GM23248 (cell line): Measurements from ENCODE around the gene GCLC. TPM values are rescaled to one million over a fixed set of nuclear protein-coding genes. Genes with fewer than 3 reads are reported as not detected.
A peak's percentile ranks its signal among the peaks of the same experiment; 100 is the strongest.

Experiments used
- DNase-seq: peaks from one replicate; pipeline ENCODE4 v3.0.0-alpha.2; 2015
- H2AFZ ChIP-seq: fragments of 200-600 bp; sonication (generic); 2 replicates; pipeline ENCODE4 v1.6.1; 2016; ENCODE audit warnings: antibody characterized with exemption
- H3F3A ChIP-seq: fragments of 200-600 bp; sonication (generic); 2 replicates; pipeline ENCODE4 v1.6.1; 2016; ENCODE audit warnings: mild to moderate bottlenecking, antibody characterized with exemption, mixed run types; ENCODE audit not compliant: insufficient read depth
- H3K27ac ChIP-seq: fragments of 200-600 bp; sonication (generic); 2 replicates; pipeline ENCODE4 v1.5.1; 2016; ENCODE audit warnings: mild to moderate bottlenecking
- H3K27me3 ChIP-seq: fragments of 200-600 bp; sonication (generic); replicated peaks from 2 replicates; pipeline ENCODE4 v1.6.1; 2016; ENCODE audit warnings: mild to moderate bottlenecking; ENCODE audit not compliant: insufficient read depth
- H3K36me3 ChIP-seq: fragments of 200-600 bp; sonication (generic); 2 replicates; pipeline ENCODE4 v1.6.1; 2016; ENCODE audit warnings: low read depth, mild to moderate bottlenecking
- H3K4me1 ChIP-seq: fragments of 200-600 bp; sonication (generic); 2 replicates; pipeline ENCODE4 v1.6.1; 2016; ENCODE audit warnings: mild to moderate bottlenecking; ENCODE audit not compliant: insufficient read depth
- H3K4me2 ChIP-seq: fragments of 200-600 bp; sonication (generic); one replicate; pipeline ENCODE4 v1.6.1; 2016; ENCODE audit warnings: mild to moderate bottlenecking; ENCODE audit not compliant: unreplicated experiment
- H3K4me3 ChIP-seq: fragments of 200-600 bp; sonication (generic); 2 replicates; pipeline ENCODE4 v1.5.1; 2016; ENCODE audit warnings: mild to moderate bottlenecking
- H3K79me2 ChIP-seq: fragments of 200-600 bp; sonication (generic); 2 replicates; pipeline ENCODE4 v1.6.1; 2016; ENCODE audit warnings: mild to moderate bottlenecking; ENCODE audit not compliant: insufficient read depth
- H3K9ac ChIP-seq: fragments of 200-600 bp; sonication (generic); 2 replicates; pipeline ENCODE4 v1.6.1; 2016; ENCODE audit warnings: mild to moderate bottlenecking
- H3K9me2 ChIP-seq: fragments of 200-600 bp; sonication (generic); 2 replicates; pipeline ENCODE4 v1.6.1; 2016; ENCODE audit warnings: mixed run types, mild to moderate bottlenecking, moderate library complexity; ENCODE audit not compliant: insufficient read depth
- H3K9me3 ChIP-seq: fragments of 200-600 bp; sonication (generic); one replicate; pipeline ENCODE4 v1.6.1; 2017; ENCODE audit warnings: low read depth
- H4K20me1 ChIP-seq: fragments of 200-600 bp; sonication (generic); 2 replicates; pipeline ENCODE4 v1.6.0; 2016; ENCODE audit not compliant: insufficient read depth
- EZH2 ChIP-seq: fragments of 200-600 bp; sonication (generic); IDR thresholded peaks from 2 replicates; pipeline ENCODE4 v1.6.1; 2018; ENCODE audit warnings: antibody characterized with exemption, mild to moderate bottlenecking; ENCODE audit not compliant: insufficient read depth, poor library complexity, severe bottlenecking
- EZH2phosphoT487 ChIP-seq: fragments of 200-600 bp; sonication (generic); IDR thresholded peaks from 2 replicates; pipeline ENCODE4 v1.6.1; 2018; ENCODE audit warnings: antibody characterized with exemption, moderate library complexity, mild to moderate bottlenecking, low read depth; ENCODE audit not compliant: insufficient read depth
- WGBS, 2 experiments: methylation state at CpG; one replicate each; pipeline ENCODE4 v1.1.6; 2015 to 2017; ENCODE audit warnings: low lambda C conversion rate in 2 of 2, low coverage in 1 of 2; ENCODE audit errors: missing lambda C conversion rate in 2 of 2; 5-methylcytosine and 5-hydroxymethylcytosine counted together
- in situ Hi-C: fragments of 300-500 bp; cut with MboI; formaldehyde crosslinking; loops from 2 replicates; pipeline ENCODE4 v1.15.0; 2020
- polyA plus RNA-seq: library from polyadenylated mRNA; unstranded; fragments of >200 nt; fragmentation: Nextera tagmentation; extraction: Ambion mirVana; gene quantifications from 2 replicates; pipeline ENCODE4 v1.2.1, GENCODE V29; 2016
- total RNA-seq: library from RNA; depleted of rRNA; stranded (reverse); fragments of >200 nt; shearing (Covaris generic); gene quantifications from 2 replicates; pipeline ENCODE4 v1.2.3, GENCODE V29; 2014

GCLC gene
- total and polyA plus RNA-seq, 2 experiments from 2014 or later: 3.3 to 6.4 TPM

GRCh38 chr6:53461041-53461656 lies 83.8 kb downstream of the GCLC start:
- Histone ChIP-seq H3K4me2 (no peak overlapping the region), H3K9me2 (no peaks in the 10 kb centered on the region), H3K27ac (no peak overlapping the region), H3K27me3 (no peaks in the 10 kb centered on the region), H3K4me1 (peaks cover 16% of the 10 kb centered on the region), H4K20me1 (no peaks in the 10 kb centered on the region), H3K9me3 (no peaks in the 10 kb centered on the region), H3K9ac (no peak overlapping the region), H3K79me2 (no peaks in the 10 kb centered on the region), H3K4me3 (no peak overlapping the region), H3K36me3 (no peaks in the 10 kb centered on the region), H2AFZ (no peak overlapping the region), H3F3A (peaks cover 10% of the 10 kb centered on the region; the same call in 1 of the 2 replicates)
- TF ChIP-seq EZH2: no peak
- TF ChIP-seq EZH2phosphoT487: no peak
- in situ Hi-C loops: no loop called here
- DNase-seq: peak; percentile 22
- 14 to 30% methylated on average over 1 of the region's 1 CpG for WGBS, 2 experiments

GRCh38 chr6:53458105-53458866 lies 86.6 kb downstream of the GCLC start:
- WGBS, 2 experiments: 49 to 50% methylated on average over 3 of the region's 3 CpGs
- Histone ChIP-seq H3F3A (no peaks in the 10 kb centered on the region), H3K9me2 (no peaks in the 10 kb centered on the region), H3K9ac (no peak overlapping the region), H3K27ac (no peak overlapping the region), H3K4me1 (no peaks in the 10 kb centered on the region), H3K9me3 (no peaks in the 10 kb centered on the region), H3K79me2 (no peaks in the 10 kb centered on the region), H3K27me3 (no peaks in the 10 kb centered on the region), H3K4me3 (no peak overlapping the region), H4K20me1 (no peaks in the 10 kb centered on the region), H2AFZ (no peak overlapping the region), H3K36me3 (no peaks in the 10 kb centered on the region), H3K4me2 (no peak overlapping the region)
- no peak for DNase-seq
- in situ Hi-C loops: no loop called here
- TF ChIP-seq EZH2: no peak
- TF ChIP-seq EZH2phosphoT487: no peak

GRCh38 chr6:53456809-53457208 lies 88.1 kb downstream of the GCLC start:
- no peaks in the 10 kb centered on the region for H3K4me1 ChIP-seq
- 0 to 19% methylated on average over 1 of the region's 1 CpG for WGBS, 2 experiments
- H3K9me2 ChIP-seq: no peaks in the 10 kb centered on the region
- H3K9me3 ChIP-seq: no peaks in the 10 kb centered on the region
- H3K4me2 ChIP-seq: no peak overlapping the region
- no peaks in the 10 kb centered on the region for H3K79me2 ChIP-seq
- no peak overlapping the region for H3K27ac ChIP-seq
- no peak overlapping the region for H3K4me3 ChIP-seq
- no peaks in the 10 kb centered on the region for H3K36me3 ChIP-seq
- TF ChIP-seq EZH2phosphoT487: no peak
- no peak for TF ChIP-seq EZH2
- in situ Hi-C loops: no loop called here
- no peak overlapping the region for H3K9ac ChIP-seq
- H4K20me1 ChIP-seq: no peaks in the 10 kb centered on the region
- no peaks in the 10 kb centered on the region for H3K27me3 ChIP-seq
- DNase-seq: no peak
- H3F3A ChIP-seq: no peaks in the 10 kb centered on the region
- no peak overlapping the region for H2AFZ ChIP-seq

GRCh38 chr6:53455678-53456077 lies 89.2 kb downstream of the GCLC start:
- H3K9ac ChIP-seq: no peak overlapping the region
- no peaks in the 10 kb centered on the region for H3F3A ChIP-seq
- in situ Hi-C loops: no loop called here
- no peaks in the 10 kb centered on the region for H3K79me2 ChIP-seq
- no peak overlapping the region for H2AFZ ChIP-seq
- no peaks in the 10 kb centered on the region for H4K20me1 ChIP-seq
- no peaks in the 10 kb centered on the region for H3K9me2 ChIP-seq
- no peak overlapping the region for H3K4me2 ChIP-seq
- no peak overlapping the region for H3K27ac ChIP-seq
- no peak for TF ChIP-seq EZH2phosphoT487
- no peak for TF ChIP-seq EZH2
- H3K4me1 ChIP-seq: no peaks in the 10 kb centered on the region
- no peaks in the 10 kb centered on the region for H3K27me3 ChIP-seq
- H3K4me3 ChIP-seq: no peak overlapping the region
- H3K36me3 ChIP-seq: no peaks in the 10 kb centered on the region
- DNase-seq: no peak
- WGBS, 2 experiments: 83 to 100% methylated on average over 1 of the region's 1 CpG
- no peaks in the 10 kb centered on the region for H3K9me3 ChIP-seq
